Head of caudate nucleus (tissue), 42 donors: ENCODE measurements around the gene MITF.

ENCODE experiments used
- DNase-seq, 42 donors: peaks; one replicate each; pipeline versions ENCODE4 v3.0.0 to v3.0.0-alpha.2; 2020 to 2021; ENCODE audit warnings: mixed read lengths in 7 of 42
- intact Hi-C: fragments of 100-400 bp; cut with DNase I; formaldehyde crosslinking; loops from one replicate; pipeline ENCODE4 v1.15.0; 2022

MITF gene

GRCh38 chr3:69749461-69749860 is 10.2 kb downstream of the MITF start:
- no peak for DNase-seq
- intact Hi-C loops: no loop called here

- intact Hi-C loops: no loop called here
- DNase-seq: no peak
These were observed 11.3 kb downstream of the MITF start for GRCh38 chr3:69750549-69750948.

GRCh38 chr3:69751074-69751476 is 11.8 kb downstream of the MITF start:
- no peak for DNase-seq
- intact Hi-C loops: no loop called here

GRCh38 chr3:69752241-69752640 is 13.0 kb downstream of the MITF start:
- intact Hi-C loops: no loop called here
- DNase-seq: no peak

- intact Hi-C loops: no loop called here
- no peak for DNase-seq
These were observed 14.0 kb downstream of the MITF start for GRCh38 chr3:69753179-69753775.

GRCh38 chr3:69755795-69756194 is 16.5 kb downstream of the MITF start:
- no peak for DNase-seq

GRCh38 chr3:69761896-69762767 is 22.9 kb downstream of the MITF start:
- intact Hi-C loops: no loop called here

More at GRCh38 chr3:69755795-69756194, 16.5 kb downstream of the MITF start:
- intact Hi-C loops: no loop called here

GRCh38 chr3:69762768-69763229 is 23.5 kb downstream of the MITF start:
- no peak for DNase-seq
- intact Hi-C loops: no loop called here

More at GRCh38 chr3:69761896-69762767, 22.9 kb downstream of the MITF start:
- no peak for DNase-seq

- intact Hi-C loops: no loop called here
- peak in 1 of 42 donors; percentile 7 for DNase-seq
These were observed 24.2 kb downstream of the MITF start for GRCh38 chr3:69763458-69763857.

- intact Hi-C loops: no loop called here
- no peak for DNase-seq
These were observed 25.0 kb downstream of the MITF start for GRCh38 chr3:69764121-69764741.

- intact Hi-C loops: no loop called here
- DNase-seq: peak in 3 of 42 donors; percentile 5 to 30 (median 13)
These were observed 25.6 kb downstream of the MITF start for GRCh38 chr3:69764861-69765260.

GRCh38 chr3:69766638-69767037 is 27.4 kb downstream of the MITF start:
- intact Hi-C loops: no loop called here
- no peak for DNase-seq

GRCh38 chr3:69767571-69767970 is 28.3 kb downstream of the MITF start:
- intact Hi-C loops: no loop called here
- peak; percentile 54 to 95 (median 85) for DNase-seq

- DNase-seq: no peak
- intact Hi-C loops: no loop called here
These were observed 29.2 kb downstream of the MITF start for GRCh38 chr3:69768438-69768837.

- intact Hi-C loops: no loop called here
- no peak for DNase-seq
These were observed 31.0 kb downstream of the MITF start for GRCh38 chr3:69770219-69770618.

- intact Hi-C loops: no loop called here
- DNase-seq: no peak
These were observed 31.8 kb downstream of the MITF start for GRCh38 chr3:69770976-69771634.

GRCh38 chr3:69772152-69772867 is 33.0 kb downstream of the MITF start:
- intact Hi-C loops: no loop called here
- no peak for DNase-seq

- intact Hi-C loops: no loop called here
- peak in 25 of 42 donors; percentile 17 to 73 (median 35) for DNase-seq
These were observed 34.8 kb downstream of the MITF start for GRCh38 chr3:69774029-69774428.

- intact Hi-C loops: no loop called here
- DNase-seq: no peak
These were observed 36.5 kb downstream of the MITF start for GRCh38 chr3:69775751-69776150.
